Measurements from ENCODE around the gene GMCL2. TPM values are rescaled to one million over a fixed set of nuclear protein-coding genes. Genes with fewer than 3 reads are reported as not detected.

The GMCL2 gene
- total RNA-seq, 2 donors from 2014 or later, result not detected

DNA sequence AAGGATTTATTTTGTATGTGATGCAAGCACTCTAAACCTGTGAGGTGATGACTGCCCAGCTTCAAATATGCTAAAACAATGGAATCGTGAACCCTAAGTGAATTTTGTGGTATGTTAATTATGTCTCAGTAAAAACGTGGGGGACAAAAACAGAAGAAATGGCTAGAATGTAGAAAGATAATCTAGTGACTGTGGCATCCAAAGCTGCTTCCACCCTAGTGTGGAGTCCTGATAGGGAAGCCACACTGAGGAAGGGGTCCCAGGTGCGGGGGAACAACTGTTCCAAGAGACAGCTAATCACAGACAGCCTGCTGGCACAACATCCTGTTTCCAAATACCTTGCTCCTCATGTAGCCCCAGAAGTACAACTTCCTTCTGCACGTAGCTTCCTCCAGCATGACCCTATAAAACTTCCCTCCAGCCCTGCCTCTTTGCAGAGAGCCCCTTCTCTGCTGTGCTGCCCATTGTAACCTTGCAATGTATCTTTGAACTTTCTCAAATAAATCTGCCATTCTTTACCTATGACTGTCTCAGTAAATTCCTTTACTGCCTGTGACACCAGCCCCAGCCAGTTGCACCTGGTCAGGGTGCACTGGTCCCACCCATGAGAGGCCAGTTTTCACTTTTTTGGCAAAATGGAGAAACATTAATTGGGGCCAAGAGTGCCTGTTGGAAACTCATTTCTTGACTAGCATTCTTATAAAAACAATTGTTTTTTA lies 4.9 kb downstream of the GMCL2 start:
- DNase-seq (ENCODE audit: low spot score), result no peak
- H3K4me1 ChIP-seq (ENCODE audit: control insufficient read depth in 1 of 2, low read depth in 2 of 2), result no peaks in the 10 kb centered on the region
- no peak overlapping the region for H3K27ac ChIP-seq
- no peak for ATAC-seq (ENCODE audit: insufficient number of reproducible peaks, low FRiP score, low read depth)
- TF ChIP-seq, protein P1, sequence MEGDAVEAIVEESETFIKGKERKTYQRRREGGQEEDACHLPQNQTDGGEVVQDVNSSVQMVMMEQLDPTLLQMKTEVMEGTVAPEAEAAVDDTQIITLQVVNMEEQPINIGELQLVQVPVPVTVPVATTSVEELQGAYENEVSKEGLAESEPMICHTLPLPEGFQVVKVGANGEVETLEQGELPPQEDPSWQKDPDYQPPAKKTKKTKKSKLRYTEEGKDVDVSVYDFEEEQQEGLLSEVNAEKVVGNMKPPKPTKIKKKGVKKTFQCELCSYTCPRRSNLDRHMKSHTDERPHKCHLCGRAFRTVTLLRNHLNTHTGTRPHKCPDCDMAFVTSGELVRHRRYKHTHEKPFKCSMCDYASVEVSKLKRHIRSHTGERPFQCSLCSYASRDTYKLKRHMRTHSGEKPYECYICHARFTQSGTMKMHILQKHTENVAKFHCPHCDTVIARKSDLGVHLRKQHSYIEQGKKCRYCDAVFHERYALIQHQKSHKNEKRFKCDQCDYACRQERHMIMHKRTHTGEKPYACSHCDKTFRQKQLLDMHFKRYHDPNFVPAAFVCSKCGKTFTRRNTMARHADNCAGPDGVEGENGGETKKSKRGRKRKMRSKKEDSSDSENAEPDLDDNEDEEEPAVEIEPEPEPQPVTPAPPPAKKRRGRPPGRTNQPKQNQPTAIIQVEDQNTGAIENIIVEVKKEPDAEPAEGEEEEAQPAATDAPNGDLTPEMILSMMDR (IDR thresholded peaks at IDR 0.05), result no peak
- H3K36me3 ChIP-seq, result no peaks in the 10 kb centered on the region
- no peaks in the 10 kb centered on the region for H3K9me3 ChIP-seq
- no peaks in the 10 kb centered on the region for H3K27me3 ChIP-seq (replicated peaks; ENCODE audit: insufficient read depth)
- no peak overlapping the region for H3K4me3 ChIP-seq

DNA sequence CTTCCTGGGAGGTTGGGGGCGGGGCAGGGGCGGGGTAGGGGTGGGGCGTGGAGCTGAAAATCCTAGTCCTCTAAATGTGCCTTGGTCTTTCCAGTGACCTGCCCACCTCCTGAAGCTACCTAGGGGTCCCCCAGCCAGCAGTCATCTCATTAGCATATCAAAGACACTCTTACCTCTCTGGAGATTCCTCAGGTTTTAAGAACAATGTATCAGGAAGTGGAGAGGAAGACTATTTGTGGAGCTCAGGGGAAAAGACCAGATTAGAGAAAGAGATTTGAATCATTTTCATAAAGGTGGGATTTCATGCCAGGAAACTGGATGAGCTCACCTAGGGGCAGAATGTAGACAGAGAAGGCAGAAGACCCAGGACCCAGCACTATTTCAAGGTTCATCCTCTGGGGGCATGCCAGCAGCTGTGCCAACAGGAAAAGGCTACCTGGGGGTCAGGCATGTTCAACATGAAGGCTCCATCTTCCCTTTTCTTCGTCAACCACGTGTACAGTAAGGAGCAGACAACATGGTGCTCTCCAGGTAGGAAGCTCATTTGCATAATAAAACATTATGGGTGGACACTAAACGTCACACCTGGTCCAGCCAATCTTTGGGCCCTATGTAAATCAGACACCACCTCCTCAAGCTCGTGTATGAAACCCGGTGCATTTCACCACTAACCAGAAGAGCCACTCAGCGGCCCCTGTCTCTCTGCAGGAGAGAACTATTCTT lies 6.9 kb downstream of the GMCL2 start:
- Histone ChIP-seq H3K4me1 (ENCODE audit: control insufficient read depth in 1 of 2, low read depth in 2 of 2) (no peaks in the 10 kb centered on the region), H3K36me3 (no peaks in the 10 kb centered on the region), H3K9me3 (no peaks in the 10 kb centered on the region), H3K27ac (no peak overlapping the region), H3K4me3 (no peak overlapping the region), H3K27me3 (replicated peaks; ENCODE audit: insufficient read depth) (no peaks in the 10 kb centered on the region)
- TF ChIP-seq, protein P1 (IDR thresholded peaks at IDR 0.05), result no peak
- DNase-seq (ENCODE audit: low spot score), result no peak
- ATAC-seq (ENCODE audit: insufficient number of reproducible peaks, low FRiP score, low read depth), result no peak

DNA sequence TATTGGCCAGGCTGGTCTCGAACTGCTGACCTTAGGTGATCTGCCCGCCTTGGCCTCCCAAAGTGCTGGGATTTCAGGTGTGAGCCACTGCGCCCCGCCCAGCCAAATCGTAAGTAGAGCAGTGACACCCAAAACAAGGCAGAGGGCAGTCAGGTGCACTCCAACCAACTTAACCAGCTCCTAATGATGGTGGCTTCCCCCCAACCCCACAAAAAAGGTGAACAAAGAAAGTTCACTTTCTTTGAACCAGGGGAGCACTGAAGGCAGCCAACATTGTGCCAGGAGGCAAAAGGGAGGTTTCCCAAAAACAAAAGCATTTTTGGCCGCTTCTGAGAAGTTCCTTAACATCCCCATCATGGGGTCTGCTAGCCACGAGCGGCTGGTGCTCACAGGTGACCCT lies 9.6 kb downstream of the GMCL2 start:
- no peaks in the 10 kb centered on the region for H3K4me1 ChIP-seq (ENCODE audit: control insufficient read depth in 1 of 2, low read depth in 2 of 2)
- ATAC-seq (ENCODE audit: insufficient number of reproducible peaks, low FRiP score, low read depth) (no peak), DNase-seq (ENCODE audit: low spot score) (no peak)
- TF ChIP-seq, protein P1 (IDR thresholded peaks at IDR 0.05), result no peak
- no peak overlapping the region for H3K27ac ChIP-seq
- no peak overlapping the region for H3K4me3 ChIP-seq
- H3K9me3 ChIP-seq, result no peaks in the 10 kb centered on the region
- H3K27me3 ChIP-seq (replicated peaks; ENCODE audit: insufficient read depth), result no peaks in the 10 kb centered on the region
- H3K36me3 ChIP-seq, result no peaks in the 10 kb centered on the region

DNA sequence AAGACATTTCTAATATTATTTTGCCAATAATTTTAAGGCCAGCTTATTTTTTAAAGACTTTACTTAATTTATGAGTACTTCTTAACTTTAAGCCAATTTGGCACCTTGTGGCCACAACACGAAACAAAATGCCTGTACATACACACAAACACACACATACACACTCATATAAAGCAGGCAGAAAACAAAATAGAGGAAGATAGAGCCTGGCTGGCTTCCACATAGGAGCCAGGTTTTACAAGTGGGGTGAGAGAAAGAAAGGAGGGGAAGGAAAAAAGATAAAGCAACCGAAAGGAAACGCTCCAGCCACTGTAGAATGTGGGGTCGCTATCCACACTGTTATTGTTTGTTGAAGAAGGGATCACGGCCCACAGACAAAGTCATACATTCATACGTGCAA lies 10.4 kb downstream of the GMCL2 start:
- no peaks in the 10 kb centered on the region for H3K36me3 ChIP-seq
- TF ChIP-seq, protein P1 (IDR thresholded peaks at IDR 0.05), result no peak
- H3K4me1 ChIP-seq (ENCODE audit: control insufficient read depth in 1 of 2, low read depth in 2 of 2), result no peaks in the 10 kb centered on the region
- H3K4me3 ChIP-seq, result no peak overlapping the region
- DNase-seq (ENCODE audit: low spot score), result no peak
- H3K27ac ChIP-seq, result no peak overlapping the region
- ATAC-seq (ENCODE audit: insufficient number of reproducible peaks, low FRiP score, low read depth), result no peak
- no peaks in the 10 kb centered on the region for H3K27me3 ChIP-seq (replicated peaks; ENCODE audit: insufficient read depth)
- H3K9me3 ChIP-seq, result no peaks in the 10 kb centered on the region

DNA sequence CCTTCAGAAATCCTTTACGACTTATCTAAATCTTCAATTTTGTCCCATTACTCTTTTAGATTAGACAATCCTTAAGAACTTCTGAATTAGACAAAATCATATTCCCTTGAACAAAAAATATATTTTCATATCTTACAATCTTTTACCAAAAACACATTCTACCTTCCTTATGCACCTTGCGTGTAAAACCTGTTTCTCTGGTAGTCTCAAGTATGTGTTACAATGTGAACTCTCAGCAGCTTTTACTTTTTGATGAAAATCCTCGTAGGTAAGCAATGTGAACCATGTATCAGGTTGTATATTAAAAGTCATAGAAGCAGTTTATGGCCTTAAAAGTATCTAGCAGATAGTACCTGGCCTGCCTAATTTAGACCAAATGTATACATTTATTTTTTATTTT lies 12.7 kb downstream of the GMCL2 start:
- no peaks in the 10 kb centered on the region for H3K9me3 ChIP-seq
- no peak for ATAC-seq (ENCODE audit: insufficient number of reproducible peaks, low FRiP score, low read depth)
- no peak overlapping the region for H3K27ac ChIP-seq

More for the DNA sequence above, 12.7 kb downstream of the GMCL2 start:
- Histone ChIP-seq H3K4me3 (no peak overlapping the region), H3K36me3 (no peaks in the 10 kb centered on the region), H3K27me3 (replicated peaks; ENCODE audit: insufficient read depth) (no peaks in the 10 kb centered on the region), H3K4me1 (ENCODE audit: control insufficient read depth in 1 of 2, low read depth in 2 of 2) (no peaks in the 10 kb centered on the region)
- TF ChIP-seq, protein P1 (IDR thresholded peaks at IDR 0.05), result no peak
- DNase-seq (ENCODE audit: low spot score), result no peak
